Sigmoid colon (tissue), 7 donors: ENCODE results near the gene ENDOU. TPM values are rescaled to one million over a fixed set of nuclear protein-coding genes. Genes with fewer than 3 reads are reported as not detected.
A peak's percentile ranks its signal among the peaks of the same experiment; 100 is the strongest.

Source experiments
- DNase-seq: peaks from one replicate; pipeline ENCODE4 v3.0.0-alpha.2; 2019
- H3K27ac ChIP-seq, 4 donors: fragments of 200-600 bp; sonication (generic); one replicate each; pipeline ENCODE4 v1.5.1; 2016 to 2019; ENCODE audit warnings: mild to moderate bottlenecking in 1 of 4
- H3K27me3 ChIP-seq, 3 donors: fragments of 200-600 bp; sonication (generic); one replicate each; pipeline ENCODE4 v1.5.1; 2019; ENCODE audit warnings: mild to moderate bottlenecking in 1 of 3
- H3K36me3 ChIP-seq, 4 donors: fragments of 200-600 bp; sonication (generic); one replicate each; pipeline ENCODE4 v1.5.1; 2016 to 2019
- H3K4me1 ChIP-seq, 4 donors: fragments of 200-600 bp; sonication (generic); one replicate each; pipeline ENCODE4 v1.5.1; 2017 to 2019
- H3K4me3 ChIP-seq, 4 donors: fragments of 200-600 bp; sonication (generic); one replicate each; pipeline ENCODE4 v1.5.1; 2017 to 2019; ENCODE audit warnings: mild to moderate bottlenecking in 2 of 4, moderate library complexity in 1 of 4
- H3K9me3 ChIP-seq, 4 donors: fragments of 200-600 bp in 3 of 4; sonication (generic) in 3 of 4; one replicate each; pipeline versions ENCODE4 v1.5.1 to v1.6.1; 2013 to 2019
- EP300 ChIP-seq, 4 donors: sonication (generic); formaldehyde crosslinking; IDR thresholded peaks; one replicate each; pipeline ENCODE4 v1.6.1; 2017; ENCODE audit warnings: antibody characterized with exemption in 4 of 4
- POLR2A ChIP-seq, 2 donors: fragments of 450-650 bp; IDR thresholded peaks; one replicate each; pipeline ENCODE4 v1.6.1; 2016; ENCODE audit warnings: antibody characterized with exemption in 2 of 2, mild to moderate bottlenecking in 2 of 2, moderate library complexity in 2 of 2
- POLR2AphosphoS5 ChIP-seq, 4 donors: sonication (generic); formaldehyde crosslinking; IDR thresholded peaks; one replicate each; pipeline ENCODE4 v1.6.1; 2017; ENCODE audit warnings: antibody characterized with exemption in 4 of 4
- WGBS, 2 donors: extraction: QIAGEN DNeasy Blood & Tissue Kit; methylation state at CpG; one replicate each; pipeline ENCODE4 v1.1.7; 2013; 5-methylcytosine and 5-hydroxymethylcytosine counted together
- intact Hi-C: fragments of 100-400 bp; cut with DNase I; formaldehyde crosslinking; loops from one replicate; pipeline ENCODE4 v1.15.1; 2023
- polyA plus RNA-seq, 3 donors: library from polyadenylated mRNA; stranded (reverse); fragments of 200-250 nt; gene quantifications; one replicate each; pipeline ENCODE4 v1.2.3, GENCODE V29; 2013
- total RNA-seq, 4 donors: library from RNA; depleted of rRNA; stranded (reverse); fragments of >200 nt; gene quantifications; one replicate each; pipeline ENCODE4 v1.1.0, GENCODE V29; 2016
- TF ChIP-seq, protein P1 (sequence below), 4 experiments: fragments of 450-650 bp in 3 of 4; fragments of 200-600 bp in 1 of 4; IDR thresholded peaks; one replicate each; pipeline ENCODE4 v1.5.1; 2016 to 2019; ENCODE audit warnings: antibody characterized with exemption in 4 of 4, mild to moderate bottlenecking in 3 of 4, moderate library complexity in 2 of 4
- donor health status: healthy with polysubstance abuse.
- donor health status: Bipolar disorder and iron deficiency.
- donor health status: healthy.

ENDOU gene, protein sequence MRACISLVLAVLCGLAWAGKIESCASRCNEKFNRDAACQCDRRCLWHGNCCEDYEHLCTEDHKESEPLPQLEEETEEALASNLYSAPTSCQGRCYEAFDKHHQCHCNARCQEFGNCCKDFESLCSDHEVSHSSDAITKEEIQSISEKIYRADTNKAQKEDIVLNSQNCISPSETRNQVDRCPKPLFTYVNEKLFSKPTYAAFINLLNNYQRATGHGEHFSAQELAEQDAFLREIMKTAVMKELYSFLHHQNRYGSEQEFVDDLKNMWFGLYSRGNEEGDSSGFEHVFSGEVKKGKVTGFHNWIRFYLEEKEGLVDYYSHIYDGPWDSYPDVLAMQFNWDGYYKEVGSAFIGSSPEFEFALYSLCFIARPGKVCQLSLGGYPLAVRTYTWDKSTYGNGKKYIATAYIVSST
- total RNA-seq (1 to 10 TPM in 1 of 4 donors, under 1 TPM in 2, not detected in 1; 0.36 to 1.6 (median 0.49) TPM), polyA plus RNA-seq (under 1 TPM in 1 of 3 donors, not detected in 2; 0.25 TPM)

DNA sequence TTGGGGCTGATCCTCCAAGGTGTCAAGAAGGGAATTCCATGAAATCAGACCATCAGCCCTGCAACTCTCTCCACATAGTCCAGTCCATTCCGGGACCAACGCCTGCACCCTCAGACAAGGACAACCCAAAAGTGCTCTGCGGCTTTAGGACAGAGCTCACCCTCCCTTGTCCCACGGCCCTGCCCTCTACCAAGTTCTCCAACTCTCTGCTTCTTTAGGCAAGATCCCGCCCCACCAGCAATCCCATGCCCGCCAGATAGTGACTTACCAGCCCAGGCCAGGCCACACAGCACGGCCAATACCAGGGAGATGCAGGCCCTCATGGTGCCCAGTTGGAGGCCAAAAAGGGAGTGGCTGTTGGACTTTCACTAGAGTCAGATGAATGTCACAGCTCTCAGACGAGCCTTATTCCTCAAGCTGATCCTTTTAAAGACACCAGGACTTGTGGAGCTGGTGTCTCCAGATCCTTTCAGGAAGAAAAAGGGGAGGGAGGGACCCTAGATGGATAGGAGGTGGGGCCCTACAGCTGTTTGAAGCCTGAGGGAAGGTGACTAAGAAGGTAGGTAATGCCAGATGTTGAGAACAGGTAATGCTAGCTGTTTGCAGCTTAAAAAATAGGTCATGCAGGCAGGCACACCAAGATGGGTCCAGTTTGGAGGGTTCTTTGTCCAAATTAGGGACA lies at the start of gene ENDOU:
ENDOU (minus strand) TSS at position 400 of the 682 bp plus-strand sequence; CDS start at position 323, 77 bp downstream.
- TF ChIP-seq, protein P1, sequence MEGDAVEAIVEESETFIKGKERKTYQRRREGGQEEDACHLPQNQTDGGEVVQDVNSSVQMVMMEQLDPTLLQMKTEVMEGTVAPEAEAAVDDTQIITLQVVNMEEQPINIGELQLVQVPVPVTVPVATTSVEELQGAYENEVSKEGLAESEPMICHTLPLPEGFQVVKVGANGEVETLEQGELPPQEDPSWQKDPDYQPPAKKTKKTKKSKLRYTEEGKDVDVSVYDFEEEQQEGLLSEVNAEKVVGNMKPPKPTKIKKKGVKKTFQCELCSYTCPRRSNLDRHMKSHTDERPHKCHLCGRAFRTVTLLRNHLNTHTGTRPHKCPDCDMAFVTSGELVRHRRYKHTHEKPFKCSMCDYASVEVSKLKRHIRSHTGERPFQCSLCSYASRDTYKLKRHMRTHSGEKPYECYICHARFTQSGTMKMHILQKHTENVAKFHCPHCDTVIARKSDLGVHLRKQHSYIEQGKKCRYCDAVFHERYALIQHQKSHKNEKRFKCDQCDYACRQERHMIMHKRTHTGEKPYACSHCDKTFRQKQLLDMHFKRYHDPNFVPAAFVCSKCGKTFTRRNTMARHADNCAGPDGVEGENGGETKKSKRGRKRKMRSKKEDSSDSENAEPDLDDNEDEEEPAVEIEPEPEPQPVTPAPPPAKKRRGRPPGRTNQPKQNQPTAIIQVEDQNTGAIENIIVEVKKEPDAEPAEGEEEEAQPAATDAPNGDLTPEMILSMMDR (IDR thresholded peaks at IDR 0.05), result no peak
- TF ChIP-seq POLR2A (IDR thresholded peaks at IDR 0.05), result no peak
- no peak for TF ChIP-seq EP300 (IDR thresholded peaks at IDR 0.05)
- TF ChIP-seq POLR2AphosphoS5 (IDR thresholded peaks at IDR 0.05), result no peak
- WGBS, 2 donors, result 94 to 99% methylated on average over 8 of the region's 8 CpGs
- H3K4me3 ChIP-seq, result no peak within 1 kb of the TSS
- peak; percentile 43 for DNase-seq
- no peaks in the 10 kb centered on the region for H3K4me1 ChIP-seq
- no peaks in the 10 kb centered on the region for H3K9me3 ChIP-seq
- H3K27ac ChIP-seq, result no peak within 1 kb of the TSS
- no peaks in the 10 kb centered on the region for H3K27me3 ChIP-seq
- peaks cover 0 to 5% (median 0%) of the 10 kb centered on the region in 4 donors for H3K36me3 ChIP-seq
- intact Hi-C loops, result no loop called here

DNA sequence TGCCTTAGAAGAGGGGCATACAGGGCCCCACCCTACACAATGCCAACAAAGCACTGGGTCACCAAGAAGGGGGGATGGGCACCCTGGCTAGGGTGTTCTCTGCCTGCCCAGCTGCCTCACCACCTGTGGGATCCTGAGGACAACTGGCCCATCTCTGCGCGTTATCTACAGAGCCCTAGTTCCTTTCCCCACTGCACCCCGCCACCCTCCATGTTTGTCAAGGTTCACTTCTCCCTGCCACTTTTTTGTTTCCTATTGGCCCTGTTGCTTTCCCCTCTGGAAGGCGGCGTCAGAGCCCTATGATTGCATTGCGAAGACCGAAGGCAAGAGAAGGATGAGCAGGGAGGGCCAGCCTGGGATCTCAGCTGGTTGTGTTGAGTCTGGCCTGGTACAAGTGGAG lies 49.4 kb upstream of the ENDOU start:
- Histone ChIP-seq H3K36me3 (no peaks in the 10 kb centered on the region), H3K4me1 (peaks cover 0 to 82% (median 65%) of the 10 kb centered on the region in 4 donors), H3K4me3 (no peak overlapping the region), H3K27me3 (no peaks in the 10 kb centered on the region), H3K9me3 (no peaks in the 10 kb centered on the region), H3K27ac (peak overlapping the region; percentile 62 to 75 (median 64))
- peak; percentile 64 for DNase-seq
- 89 to 97% methylated on average over 7 of the region's 7 CpGs for WGBS, 2 donors
- intact Hi-C loops, result no loop called here
- TF ChIP-seq, protein P1 (IDR thresholded peaks at IDR 0.05), result no peak
- TF ChIP-seq EP300 (IDR thresholded peaks at IDR 0.05), result no peak
- no peak for TF ChIP-seq POLR2AphosphoS5 (IDR thresholded peaks at IDR 0.05)
- TF ChIP-seq POLR2A (IDR thresholded peaks at IDR 0.05), result no peak

DNA sequence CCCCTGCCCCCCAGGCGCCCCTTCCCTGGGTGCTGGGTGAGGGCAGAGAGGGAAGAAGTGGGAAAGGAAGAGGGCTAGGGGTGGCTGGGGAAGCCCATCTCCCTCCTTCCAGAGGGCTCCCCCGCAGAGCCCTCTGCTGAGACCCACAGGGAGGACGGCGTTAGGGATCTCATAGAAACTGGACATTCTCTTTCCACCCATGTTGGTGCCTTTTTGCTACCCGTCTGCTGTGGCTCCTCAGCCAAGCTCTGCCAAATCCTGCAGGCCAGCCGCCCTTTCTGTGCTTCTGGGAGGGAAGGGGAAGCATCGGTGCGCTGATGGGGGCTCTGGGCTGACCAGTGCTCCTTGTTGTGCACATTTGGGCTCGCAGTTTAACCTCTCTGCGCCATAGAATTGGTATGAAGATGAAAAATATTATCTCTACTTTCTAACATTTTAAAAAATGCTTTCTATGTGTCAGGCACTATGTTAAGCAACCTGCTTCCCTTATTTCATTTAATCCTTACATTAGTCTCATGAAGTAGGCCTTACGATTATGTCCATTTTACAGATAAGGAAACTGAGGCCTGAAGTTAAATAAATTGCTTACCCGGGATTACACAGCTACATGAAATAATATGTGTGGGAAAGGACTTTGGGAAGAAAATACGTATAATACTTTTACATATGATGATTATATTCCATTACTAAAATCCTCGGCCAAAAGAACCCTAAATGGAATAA lies 48.7 kb upstream of the ENDOU start:
- H3K36me3 ChIP-seq, result no peaks in the 10 kb centered on the region
- no peaks in the 10 kb centered on the region for H3K9me3 ChIP-seq
- WGBS, 2 donors, result 45 to 60% methylated on average over 14 of the region's 14 CpGs
- no peak for DNase-seq
- H3K27me3 ChIP-seq, result no peaks in the 10 kb centered on the region
- H3K4me3 ChIP-seq, result peak overlapping the region; percentile 72 to 99 (median 98)
- TF ChIP-seq EP300 (IDR thresholded peaks at IDR 0.05), result no peak
- no peak for TF ChIP-seq POLR2A (IDR thresholded peaks at IDR 0.05)
- no peak for TF ChIP-seq POLR2AphosphoS5 (IDR thresholded peaks at IDR 0.05)
- TF ChIP-seq, protein P1 (IDR thresholded peaks at IDR 0.05), result no peak
- peak overlapping the region; percentile 89 to 91 (median 90) for H3K27ac ChIP-seq
- H3K4me1 ChIP-seq, result peaks cover 0 to 76% (median 61%) of the 10 kb centered on the region in 4 donors
- intact Hi-C loops, result no loop called here

DNA sequence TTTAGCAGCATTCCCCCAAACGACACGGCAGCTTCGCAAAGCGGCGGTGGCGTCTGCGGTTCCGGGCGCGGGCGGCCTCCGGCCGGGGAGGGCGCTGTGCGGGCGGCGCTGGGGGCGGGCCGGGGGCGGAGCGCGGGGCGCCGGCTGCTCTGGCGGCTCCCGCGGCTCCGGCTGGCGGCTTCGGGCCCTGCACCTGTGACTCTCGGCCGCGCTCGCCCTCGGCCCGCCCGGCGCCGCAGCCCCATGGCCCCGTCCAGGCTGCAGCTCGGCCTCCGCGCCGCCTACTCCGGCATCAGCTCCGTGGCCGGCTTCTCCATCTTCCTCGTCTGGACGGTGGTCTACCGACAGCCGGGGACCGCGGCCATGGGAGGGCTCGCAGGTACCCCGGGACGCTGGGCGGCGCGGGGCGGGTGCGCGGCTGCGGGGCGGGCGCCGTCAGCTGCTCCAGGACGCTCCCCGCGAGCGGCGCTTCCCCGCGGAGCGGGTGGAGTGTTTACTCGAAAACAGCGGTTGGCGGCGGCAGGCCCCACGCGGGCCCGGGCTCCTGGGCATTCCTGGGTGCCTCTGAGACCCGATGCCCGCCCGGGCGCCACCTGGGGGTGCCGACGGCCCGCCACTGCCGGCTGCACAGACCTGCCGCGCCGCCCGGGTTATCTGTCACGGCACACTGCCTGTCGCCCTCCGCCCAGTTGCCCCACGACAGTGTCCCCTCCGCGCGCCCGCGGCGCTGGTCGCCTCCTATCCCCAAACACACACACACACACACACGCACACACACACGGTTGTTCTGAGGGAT lies 48.0 kb upstream of the ENDOU start, which contains the start of gene SLC48A1:
SLC48A1 (plus strand) TSS at position 177 of the 796 bp plus-strand sequence; CDS start at position 244, 67 bp downstream.
- H3K27ac ChIP-seq, result peak within 1 kb of the TSS; percentile 89 to 91 (median 90)
- 1% methylated on average over 106 of the region's 106 CpGs for WGBS, 2 donors
- peak; percentile 87 for DNase-seq
- H3K27me3 ChIP-seq, result no peaks in the 10 kb centered on the region
- H3K4me3 ChIP-seq, result peak within 1 kb of the TSS; percentile 72 to 99 (median 98)
- H3K4me1 ChIP-seq, result peaks cover 0 to 68% (median 56%) of the 10 kb centered on the region in 4 donors
- H3K36me3 ChIP-seq, result no peaks in the 10 kb centered on the region
- intact Hi-C loops, result no loop called here
- H3K9me3 ChIP-seq, result no peaks in the 10 kb centered on the region
- no peak for TF ChIP-seq EP300 (IDR thresholded peaks at IDR 0.05)
- TF ChIP-seq POLR2AphosphoS5 (IDR thresholded peaks at IDR 0.05), result peak in 2 of 4 donors; percentile 52 to 63
- TF ChIP-seq, protein P1 (IDR thresholded peaks at IDR 0.05), result peak in 1 of 4 experiments; percentile 13
